ENCODE data around the gene BRSK1.
A peak's percentile ranks its signal among the peaks of the same experiment; 100 is the strongest.
"Not testable (repeated sequence)": the region's sequence is repeated elsewhere in the genome, so short reads cannot be mapped to it uniquely, and the experiment has no call there.

BRSK1 gene

DNA sequence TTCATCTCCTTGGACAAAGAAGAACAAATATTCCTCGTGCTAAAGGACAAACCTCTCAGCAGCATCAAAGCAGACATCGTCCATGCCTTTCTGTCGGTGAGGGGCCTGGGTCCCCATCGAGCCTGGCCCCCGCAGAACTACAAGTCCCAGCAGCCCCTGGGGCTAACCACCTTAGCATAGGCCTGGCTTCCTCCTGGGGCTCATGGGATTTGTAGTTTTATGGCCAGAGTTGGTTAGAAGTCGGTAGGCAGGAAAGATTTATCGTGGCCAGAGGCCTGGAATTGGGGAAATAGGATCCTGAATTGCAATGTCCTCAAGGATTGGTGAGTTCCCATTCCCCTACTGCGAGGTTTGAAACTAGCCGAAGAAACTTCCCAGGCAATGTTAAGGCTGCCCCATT, 21.7 kb downstream of the BRSK1 start:
- DNase-seq = peak; percentile 38

- DNase-seq = no peak
Measured at GRCh38 chr19:55305983-55306562, 22.3 kb downstream of the BRSK1 start.

DNA sequence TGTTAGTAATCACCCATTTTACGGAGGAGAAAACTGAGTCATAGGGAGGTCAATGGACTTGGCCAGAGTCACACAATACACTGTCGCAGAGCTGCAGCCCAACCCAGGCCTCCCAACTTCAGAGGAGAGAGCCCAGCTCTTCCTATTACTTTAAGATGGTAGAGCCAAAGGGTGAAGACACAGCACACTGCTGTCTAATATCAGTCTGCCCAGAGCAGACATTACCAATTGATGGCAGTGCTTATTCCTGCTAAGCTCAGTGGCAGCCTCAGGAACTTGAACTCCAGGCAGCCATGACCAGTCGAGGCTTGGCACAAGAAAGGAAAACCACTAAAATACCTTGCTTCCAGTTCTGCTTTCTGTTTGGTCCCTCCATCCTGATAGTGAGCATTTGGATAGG, 22.9 kb downstream of the BRSK1 start:
- DNase-seq = no peak

GRCh38 chr19:55308281-55308680, 24.5 kb downstream of the BRSK1 start:
- DNase-seq = no peak

DNA sequence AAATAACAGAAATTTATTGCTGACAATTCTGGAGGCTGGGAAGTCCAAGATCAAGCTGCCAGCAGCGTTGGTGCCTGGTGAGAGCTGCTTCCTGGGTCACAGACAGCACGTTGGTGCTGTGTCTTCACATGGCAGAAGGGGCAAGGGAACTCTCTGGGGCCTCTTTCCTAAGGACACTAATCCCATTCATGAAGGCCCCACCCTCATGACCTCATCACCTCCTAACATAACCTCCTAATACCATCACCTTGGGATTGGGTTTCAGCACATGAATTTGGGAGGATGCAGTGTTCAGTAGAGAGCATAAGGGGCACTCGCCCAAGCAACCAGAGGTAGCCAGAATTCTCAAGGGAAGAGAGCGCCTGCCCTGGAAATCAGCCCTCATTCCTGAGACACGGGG, 25.7 kb downstream of the BRSK1 start:
- no peak for DNase-seq

DNA sequence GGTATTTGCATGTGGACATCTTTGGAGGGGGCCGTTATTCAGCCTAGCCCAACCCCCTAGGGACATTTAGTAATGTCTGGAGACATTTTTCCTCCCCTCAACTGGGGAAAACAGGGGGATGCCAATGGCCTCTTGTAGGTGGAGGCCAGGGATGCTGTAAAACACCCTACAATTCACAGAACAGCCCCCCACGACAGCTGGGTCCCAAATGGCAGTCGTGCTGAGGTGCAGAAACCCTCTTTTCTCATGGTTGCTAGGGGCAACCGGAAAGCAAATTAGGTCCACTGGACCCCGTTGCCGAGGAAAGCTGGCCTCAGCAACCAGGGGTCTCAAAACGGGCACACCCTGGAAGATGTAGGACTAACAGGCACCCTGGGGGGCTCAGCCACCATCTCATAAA, 26.7 kb downstream of the BRSK1 start:
- no peak for DNase-seq

DNA sequence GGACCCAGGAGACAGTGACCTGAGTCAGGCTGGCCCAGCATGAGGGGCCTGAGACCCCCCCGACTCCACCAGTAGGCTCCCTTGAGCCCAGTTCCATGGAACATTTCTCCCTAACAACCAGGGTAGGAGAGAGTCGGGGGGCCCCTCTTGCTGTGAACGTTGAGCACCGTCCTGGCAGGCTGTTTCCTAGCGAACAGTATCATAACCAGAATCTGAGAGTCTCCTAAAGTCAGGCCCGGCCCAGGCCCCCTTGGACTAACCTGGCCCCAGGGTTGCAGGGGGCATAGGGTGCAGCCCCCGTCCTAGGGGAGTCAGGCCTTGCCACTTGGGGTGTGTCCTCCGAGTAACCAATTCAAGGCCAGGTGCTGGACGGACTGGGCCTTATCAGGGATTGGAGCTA, 27.6 kb downstream of the BRSK1 start:
- DNase-seq = no peak

GRCh38 chr19:55311797-55312196, 28.0 kb downstream of the BRSK1 start:
- no peak for DNase-seq

DNA sequence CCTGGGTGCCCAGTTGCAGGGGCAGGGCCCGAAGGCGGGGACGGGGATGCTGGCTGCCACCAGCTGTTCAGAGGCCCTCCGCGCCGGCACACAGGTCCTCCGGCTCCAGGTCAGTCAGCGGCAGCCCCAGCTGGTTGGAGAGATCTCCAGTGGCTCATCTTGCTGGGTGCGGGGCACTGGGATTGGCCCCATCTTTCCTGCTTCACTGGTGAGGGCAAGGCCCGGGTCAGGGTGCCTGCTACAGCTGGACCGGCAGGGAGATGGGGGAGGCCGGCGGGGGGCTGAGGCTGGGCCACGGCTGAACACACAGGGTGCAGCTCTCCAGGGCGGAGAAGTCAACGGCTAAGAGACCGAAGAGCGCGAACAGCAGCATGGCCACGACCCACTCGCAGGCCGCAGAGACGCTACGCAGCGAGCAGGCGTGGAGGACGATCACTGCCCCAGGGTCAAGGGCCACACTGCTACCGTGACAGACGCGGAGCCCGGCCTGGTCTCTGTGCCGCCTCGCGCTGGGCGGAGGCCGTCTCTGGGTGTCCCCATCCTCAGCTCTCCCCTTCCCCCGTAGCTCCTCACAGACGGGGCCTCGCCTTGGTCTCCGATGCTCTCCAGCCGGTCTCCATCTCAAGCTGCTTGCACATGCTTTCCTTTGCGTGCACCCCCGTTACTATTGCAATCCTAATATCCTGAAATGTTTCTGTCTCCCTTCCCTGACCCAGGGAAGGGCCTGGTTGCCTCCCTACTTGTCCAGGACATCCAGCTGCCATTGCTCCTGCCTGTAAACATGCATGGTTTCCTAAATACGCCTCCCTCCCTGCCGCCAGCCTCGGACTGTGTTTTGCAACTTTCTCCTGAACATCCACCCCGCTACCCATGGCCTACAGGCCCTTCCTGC, 29.1 kb downstream of the BRSK1 start:
- no peak for DNase-seq

DNA sequence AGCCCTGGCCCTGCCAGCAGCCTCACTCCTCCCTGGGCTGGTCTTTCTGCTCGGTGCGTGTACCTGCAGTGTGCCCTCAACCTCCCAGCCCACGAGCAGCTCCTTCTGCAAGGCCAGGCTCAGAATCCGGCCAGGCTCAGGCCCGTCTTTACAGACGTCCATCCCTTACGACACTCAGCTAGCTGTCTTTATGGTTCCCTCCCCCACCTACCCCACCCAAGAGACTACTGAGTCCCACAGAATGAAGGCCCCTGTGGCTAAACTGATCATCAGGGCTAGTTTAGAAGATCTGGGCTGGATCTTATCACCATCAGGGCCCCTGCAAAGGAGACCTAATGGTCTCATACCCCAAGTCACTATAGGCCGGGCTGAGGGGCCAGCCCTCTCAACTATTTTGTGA, 30.6 kb downstream of the BRSK1 start:
- DNase-seq = no peak

- DNase-seq = no peak
Measured at GRCh38 chr19:55315956-55316525, 32.2 kb downstream of the BRSK1 start.

GRCh38 chr19:55316646-55317045, 32.8 kb downstream of the BRSK1 start:
- no peak for DNase-seq

- no peak for DNase-seq
Measured at GRCh38 chr19:55319785-55320184, 36.0 kb downstream of the BRSK1 start.

- DNase-seq = no peak
Measured at GRCh38 chr19:55320844-55321419, 37.1 kb downstream of the BRSK1 start.

DNA sequence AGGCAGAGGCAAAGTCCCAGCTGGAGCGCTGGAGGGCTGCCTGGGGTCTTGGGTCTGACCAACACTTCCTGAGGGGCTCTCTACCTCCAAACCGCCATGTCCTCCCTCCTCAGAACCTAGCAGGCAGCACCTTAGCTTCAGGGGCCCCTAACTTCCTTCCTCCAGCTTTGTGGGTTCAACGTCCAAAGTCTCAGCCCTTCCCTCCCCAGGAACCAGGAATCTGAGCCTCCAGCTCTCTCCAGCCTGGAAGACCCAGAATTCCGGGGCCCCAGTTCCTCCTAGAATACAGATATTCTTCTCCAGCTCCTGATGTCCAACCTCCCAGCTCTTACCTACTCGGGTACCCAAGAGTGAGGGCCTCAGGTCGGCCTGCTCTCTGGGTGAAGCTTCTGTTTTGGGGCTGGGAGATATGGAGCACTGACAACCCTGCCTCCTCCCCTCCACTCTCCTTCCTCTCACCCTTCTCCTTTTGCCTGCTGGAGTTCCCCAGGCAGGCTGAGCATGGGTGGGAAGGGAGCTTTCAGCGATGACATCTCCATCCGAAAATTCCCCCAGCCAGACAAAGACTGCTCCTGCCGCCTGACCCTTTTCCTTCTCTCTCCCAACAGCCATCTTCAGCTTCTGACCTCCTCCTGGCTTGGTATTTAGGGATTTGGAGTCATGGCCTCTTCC, 37.8 kb downstream of the BRSK1 start:
- DNase-seq = no peak

GRCh38 chr19:55322204-55322885, 38.5 kb downstream of the BRSK1 start:
- DNase-seq = no peak

GRCh38 chr19:55324662-55325061, 40.9 kb downstream of the BRSK1 start:
- no peak for DNase-seq

- no peak for DNase-seq
Measured at GRCh38 chr19:55325172-55325571, 41.4 kb downstream of the BRSK1 start, which contains the start of gene TMEM150B. TSS of gene TMEM150B (minus strand) at chr19:55325341. CDS start at chr19:55321036, 4,305 bp downstream.

DNA sequence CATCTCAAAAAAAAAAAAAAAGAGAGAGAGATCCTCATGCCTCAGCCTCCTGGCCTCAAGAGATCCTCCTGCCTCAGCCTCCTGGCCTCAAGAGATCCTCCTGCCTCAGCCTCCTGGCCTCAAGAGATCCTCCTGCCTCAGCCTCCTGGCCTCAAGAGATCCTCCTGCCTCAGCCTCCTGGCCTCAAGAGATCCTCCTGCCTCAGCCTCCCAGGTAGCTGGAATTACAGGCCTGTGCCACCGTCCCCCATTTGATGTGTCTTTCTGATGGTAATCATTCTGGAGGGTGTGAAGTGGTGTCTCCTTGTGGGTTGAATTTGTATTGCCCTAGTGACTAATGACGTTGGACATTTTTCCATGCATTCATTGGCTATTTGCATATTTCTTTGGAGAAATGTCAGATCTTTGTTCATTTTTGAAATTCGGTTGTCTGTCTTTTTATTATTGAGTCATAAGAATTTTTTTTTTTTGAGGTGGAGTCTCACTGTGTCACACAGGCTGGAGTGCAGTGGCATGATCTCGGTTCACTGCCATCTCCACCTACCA, 45.0 kb downstream of the BRSK1 start:
- DNase-seq = not testable (repeated sequence)

DNA sequence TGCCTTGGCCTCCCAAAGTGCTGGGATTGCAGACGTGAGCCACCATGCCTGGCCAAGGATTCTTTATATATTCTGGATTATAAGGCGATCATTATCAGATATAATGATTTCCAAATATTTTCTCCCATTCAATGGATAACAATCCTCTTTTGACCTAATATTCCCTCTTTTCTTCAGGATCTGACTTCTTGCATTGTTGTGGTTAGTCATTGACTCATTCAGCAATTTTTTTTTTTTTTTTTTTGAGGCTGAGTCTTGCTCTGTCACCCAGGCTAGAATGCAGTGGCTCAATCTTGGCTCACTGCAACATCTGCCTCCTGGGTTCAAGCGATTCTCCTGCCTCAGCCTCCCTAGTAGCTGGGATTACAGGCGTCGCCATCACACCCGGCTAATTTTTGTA, 46.0 kb downstream of the BRSK1 start:
- not testable (repeated sequence) for DNase-seq

GRCh38 chr19:55333870-55334269, 50.1 kb downstream of the BRSK1 start:
- DNase-seq = no peak

- DNase-seq = no peak
Measured at GRCh38 chr19:55336101-55336500, 52.3 kb downstream of the BRSK1 start.
